ENCODE data around the gene SRGAP1.
"Not testable (repeated sequence)": the region's sequence is repeated elsewhere in the genome, so short reads cannot be mapped to it uniquely, and the experiment has no call there.

SRGAP1 gene

GRCh38 chr12:63848450-63848849, 4.0 kb downstream of the SRGAP1 start:
- Histone ChIP-seq H3K27ac (no peak overlapping the region), H3K4me3 (no peak overlapping the region), H3K9me3 (no peaks in the 10 kb centered on the region), H3K36me3 (no peaks in the 10 kb centered on the region), H4K20me1 (no peaks in the 10 kb centered on the region), H3K9ac (no peak overlapping the region), H3K27me3 (no peaks in the 10 kb centered on the region), H3K4me2 (no peak overlapping the region), H3K4me1 (peaks cover 9% of the 10 kb centered on the region)
- no peak for TF ChIP-seq Cebpa-rat (IDR thresholded peaks at IDR 0.05)

GRCh38 chr12:63849106-63849620, 4.7 kb downstream of the SRGAP1 start:
- Histone ChIP-seq H3K4me2 (no peak overlapping the region), H3K9me3 (no peaks in the 10 kb centered on the region), H3K36me3 (no peaks in the 10 kb centered on the region), H3K27me3 (no peaks in the 10 kb centered on the region), H3K9ac (no peak overlapping the region), H3K27ac (no peak overlapping the region), H3K4me3 (no peak overlapping the region), H4K20me1 (no peaks in the 10 kb centered on the region), H3K4me1 (peaks cover 9% of the 10 kb centered on the region)
- TF ChIP-seq Cebpa-rat (IDR thresholded peaks at IDR 0.05), result no peak

- peaks cover 8% of the 10 kb centered on the region for H3K4me1 ChIP-seq
- H3K27ac ChIP-seq, result no peak overlapping the region
- H3K36me3 ChIP-seq, result no peaks in the 10 kb centered on the region
- H3K4me2 ChIP-seq, result no peak overlapping the region
- no peaks in the 10 kb centered on the region for H3K9me3 ChIP-seq
- H4K20me1 ChIP-seq, result no peaks in the 10 kb centered on the region
- TF ChIP-seq Cebpa-rat (IDR thresholded peaks at IDR 0.05), result no peak
- H3K27me3 ChIP-seq, result no peaks in the 10 kb centered on the region
- no peak overlapping the region for H3K4me3 ChIP-seq
- H3K9ac ChIP-seq, result no peak overlapping the region
Observed at GRCh38 chr12:63849641-63850040, 5.1 kb downstream of the SRGAP1 start.

- Histone ChIP-seq H4K20me1 (no peaks in the 10 kb centered on the region), H3K36me3 (no peaks in the 10 kb centered on the region), H3K4me2 (no peak overlapping the region), H3K27me3 (no peaks in the 10 kb centered on the region), H3K9me3 (no peaks in the 10 kb centered on the region), H3K4me3 (no peak overlapping the region), H3K27ac (no peak overlapping the region), H3K9ac (no peak overlapping the region), H3K4me1 (no peaks in the 10 kb centered on the region)
- TF ChIP-seq Cebpa-rat (IDR thresholded peaks at IDR 0.05), result no peak
Observed at GRCh38 chr12:63853978-63854377, 9.5 kb downstream of the SRGAP1 start.

- Histone ChIP-seq H3K27ac (no peak overlapping the region), H3K4me1 (no peaks in the 10 kb centered on the region), H3K9ac (no peak overlapping the region), H3K4me3 (no peak overlapping the region), H4K20me1 (no peaks in the 10 kb centered on the region), H3K36me3 (no peaks in the 10 kb centered on the region), H3K4me2 (no peak overlapping the region), H3K27me3 (no peaks in the 10 kb centered on the region), H3K9me3 (no peaks in the 10 kb centered on the region)
- no peak for TF ChIP-seq Cebpa-rat (IDR thresholded peaks at IDR 0.05)
Observed at GRCh38 chr12:63855299-63855698, 10.8 kb downstream of the SRGAP1 start.

- no peak overlapping the region for H3K4me3 ChIP-seq
- no peaks in the 10 kb centered on the region for H3K27me3 ChIP-seq
- no peak overlapping the region for H3K4me2 ChIP-seq
- no peaks in the 10 kb centered on the region for H3K9me3 ChIP-seq
- H3K27ac ChIP-seq, result no peak overlapping the region
- H3K4me1 ChIP-seq, result no peaks in the 10 kb centered on the region
- TF ChIP-seq Cebpa-rat (IDR thresholded peaks at IDR 0.05), result no peak
- no peaks in the 10 kb centered on the region for H3K36me3 ChIP-seq
- no peaks in the 10 kb centered on the region for H4K20me1 ChIP-seq
- H3K9ac ChIP-seq, result no peak overlapping the region
Observed at GRCh38 chr12:63857771-63858670, 13.5 kb downstream of the SRGAP1 start.

GRCh38 chr12:63859880-63860279, 15.4 kb downstream of the SRGAP1 start:
- not testable (repeated sequence) for H3K4me3 ChIP-seq, H3K4me1 ChIP-seq, H3K36me3 ChIP-seq, H4K20me1 ChIP-seq, H3K27me3 ChIP-seq, H3K9me3 ChIP-seq, H3K27ac ChIP-seq, H3K4me2 ChIP-seq, H3K9ac ChIP-seq

- no peak for TF ChIP-seq Cebpa-rat (IDR thresholded peaks at IDR 0.05)
- Histone ChIP-seq H3K27me3 (no peaks in the 10 kb centered on the region), H3K4me1 (no peaks in the 10 kb centered on the region), H3K9ac (no peak overlapping the region), H4K20me1 (no peaks in the 10 kb centered on the region), H3K4me3 (no peak overlapping the region), H3K4me2 (no peak overlapping the region), H3K27ac (no peak overlapping the region), H3K36me3 (no peaks in the 10 kb centered on the region), H3K9me3 (no peaks in the 10 kb centered on the region)
Observed at GRCh38 chr12:63862187-63862968, 17.9 kb downstream of the SRGAP1 start.

- no peak overlapping the region for H3K27ac ChIP-seq
- no peaks in the 10 kb centered on the region for H3K4me1 ChIP-seq
- TF ChIP-seq Cebpa-rat (IDR thresholded peaks at IDR 0.05), result no peak
- H3K9me3 ChIP-seq, result no peaks in the 10 kb centered on the region
- H3K4me3 ChIP-seq, result no peak overlapping the region
- no peaks in the 10 kb centered on the region for H4K20me1 ChIP-seq
- H3K36me3 ChIP-seq, result no peaks in the 10 kb centered on the region
- H3K4me2 ChIP-seq, result no peak overlapping the region
- no peaks in the 10 kb centered on the region for H3K27me3 ChIP-seq
- H3K9ac ChIP-seq, result no peak overlapping the region
Observed at GRCh38 chr12:63862969-63863230, 18.4 kb downstream of the SRGAP1 start.

Data from BLaER1 (cell line).